Suprapubic skin (tissue), 4 donors: ENCODE data around the gene BMP2. TPM values are rescaled to one million over a fixed set of nuclear protein-coding genes. Genes with fewer than 3 reads are reported as not detected.

ENCODE experiments used
- DNase-seq, 2 donors: peaks; one replicate each; pipeline ENCODE4 v3.0.0-alpha.2; 2019; ENCODE audit warnings: low spot score in 2 of 2
- H3K27ac ChIP-seq: fragments of 200-600 bp; sonication (generic); one replicate; pipeline ENCODE4 v1.5.1; 2019
- H3K27me3 ChIP-seq: fragments of 200-600 bp; sonication (generic); one replicate; pipeline ENCODE4 v1.5.1; 2019
- H3K36me3 ChIP-seq: fragments of 200-600 bp; sonication (generic); one replicate; pipeline ENCODE4 v1.5.1; 2019
- H3K4me1 ChIP-seq: fragments of 200-600 bp; sonication (generic); one replicate; pipeline ENCODE4 v1.5.1; 2019
- H3K4me3 ChIP-seq: fragments of 200-600 bp; sonication (generic); one replicate; pipeline ENCODE4 v1.5.1; 2019; ENCODE audit warnings: mild to moderate bottlenecking
- H3K9me3 ChIP-seq: fragments of 200-600 bp; sonication (generic); one replicate; pipeline ENCODE4 v1.5.1; 2019
- EP300 ChIP-seq: sonication (generic); formaldehyde crosslinking; IDR thresholded peaks from one replicate; pipeline ENCODE4 v1.6.1; 2017; ENCODE audit warnings: antibody characterized with exemption
- POLR2A ChIP-seq, 2 donors: fragments of 450-650 bp; IDR thresholded peaks; one replicate each; pipeline ENCODE4 v1.6.1; 2017; ENCODE audit warnings: antibody characterized with exemption in 2 of 2, mild to moderate bottlenecking in 2 of 2, moderate library complexity in 2 of 2
- POLR2AphosphoS5 ChIP-seq, 3 donors: sonication (generic); formaldehyde crosslinking; IDR thresholded peaks; one replicate each; pipeline ENCODE4 v1.6.1; 2017; ENCODE audit warnings: antibody characterized with exemption in 3 of 3
- WGBS: methylation state at CpG from one replicate; pipeline ENCODE4 v1.1.5; 2018; 5-methylcytosine and 5-hydroxymethylcytosine counted together
- total RNA-seq, 4 donors: library from RNA; depleted of rRNA; stranded (reverse); fragments of >200 nt; gene quantifications; one replicate each; pipeline ENCODE4 v1.1.0, GENCODE V29; 2016
- TF ChIP-seq, protein P1 (sequence below), 2 donors: fragments of 200-600 bp in 1 of 2; fragments of 450-650 bp in 1 of 2; sonication (generic) in 1 of 2; IDR thresholded peaks; one replicate each; pipeline ENCODE4 v1.5.1; 2016 to 2019; ENCODE audit warnings: antibody characterized with exemption in 2 of 2, mild to moderate bottlenecking in 1 of 2, moderate library complexity in 1 of 2

BMP2 gene
- total RNA-seq, 4 donors from 2014 or later: 24.1 to 40.4 (median 29.4) TPM

DNA sequence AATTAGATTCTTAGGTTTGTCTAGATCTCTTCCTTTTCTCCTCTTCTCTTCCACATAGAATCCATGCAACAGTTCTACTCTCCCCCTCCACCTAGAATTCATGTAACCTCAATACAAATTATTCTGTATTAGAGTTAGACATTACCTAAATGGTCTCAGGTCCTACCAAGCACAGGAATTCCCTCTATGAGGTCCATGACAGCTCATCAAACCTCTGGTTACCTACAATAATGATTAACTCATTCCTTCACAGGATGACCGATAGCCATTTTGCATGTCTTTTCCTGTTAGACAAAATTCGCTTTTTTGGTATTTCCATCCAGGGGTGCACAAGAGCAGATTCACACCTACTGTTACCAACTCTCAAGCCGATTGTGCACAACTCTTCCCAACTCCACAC, 27.4 kb upstream of the BMP2 start:
- Histone ChIP-seq H3K27me3 (no peaks in the 10 kb centered on the region), H3K36me3 (no peaks in the 10 kb centered on the region), H3K4me1 (no peaks in the 10 kb centered on the region), H3K4me3 (no peak overlapping the region), H3K9me3 (no peaks in the 10 kb centered on the region), H3K27ac (no peak overlapping the region)
- 97% methylated on average over 3 of the region's 3 CpGs for WGBS
- DNase-seq: no peak
- TF ChIP-seq EP300 (no peak), POLR2A (IDR thresholded peaks at IDR 0.05) (no peak), POLR2AphosphoS5 (IDR thresholded peaks at IDR 0.05) (no peak)
- TF ChIP-seq, protein P1, sequence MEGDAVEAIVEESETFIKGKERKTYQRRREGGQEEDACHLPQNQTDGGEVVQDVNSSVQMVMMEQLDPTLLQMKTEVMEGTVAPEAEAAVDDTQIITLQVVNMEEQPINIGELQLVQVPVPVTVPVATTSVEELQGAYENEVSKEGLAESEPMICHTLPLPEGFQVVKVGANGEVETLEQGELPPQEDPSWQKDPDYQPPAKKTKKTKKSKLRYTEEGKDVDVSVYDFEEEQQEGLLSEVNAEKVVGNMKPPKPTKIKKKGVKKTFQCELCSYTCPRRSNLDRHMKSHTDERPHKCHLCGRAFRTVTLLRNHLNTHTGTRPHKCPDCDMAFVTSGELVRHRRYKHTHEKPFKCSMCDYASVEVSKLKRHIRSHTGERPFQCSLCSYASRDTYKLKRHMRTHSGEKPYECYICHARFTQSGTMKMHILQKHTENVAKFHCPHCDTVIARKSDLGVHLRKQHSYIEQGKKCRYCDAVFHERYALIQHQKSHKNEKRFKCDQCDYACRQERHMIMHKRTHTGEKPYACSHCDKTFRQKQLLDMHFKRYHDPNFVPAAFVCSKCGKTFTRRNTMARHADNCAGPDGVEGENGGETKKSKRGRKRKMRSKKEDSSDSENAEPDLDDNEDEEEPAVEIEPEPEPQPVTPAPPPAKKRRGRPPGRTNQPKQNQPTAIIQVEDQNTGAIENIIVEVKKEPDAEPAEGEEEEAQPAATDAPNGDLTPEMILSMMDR (IDR thresholded peaks at IDR 0.05): no peak

DNA sequence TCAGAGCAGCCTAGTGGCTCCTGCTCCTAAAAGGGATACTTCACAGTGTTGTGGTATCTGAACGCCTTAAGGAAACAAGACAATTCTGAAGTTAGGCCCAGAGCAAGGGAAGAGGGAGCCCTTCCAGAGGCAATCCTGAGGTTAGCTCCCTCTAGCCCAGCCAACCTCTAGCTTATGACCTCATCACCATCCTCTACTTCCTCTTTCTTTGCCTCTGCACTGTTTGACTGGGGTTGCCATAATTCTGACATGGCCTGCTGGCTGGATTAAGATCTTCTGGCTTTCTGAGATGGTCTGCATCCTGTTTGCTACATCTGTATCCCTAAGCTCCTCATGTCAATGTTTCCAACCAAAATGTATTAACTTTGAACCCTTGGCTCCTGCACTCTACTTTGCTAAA, 23.3 kb upstream of the BMP2 start:
- H3K27ac ChIP-seq: no peak overlapping the region
- WGBS: 95% methylated on average over 1 of the region's 1 CpG
- H3K9me3 ChIP-seq: no peaks in the 10 kb centered on the region

DNA sequence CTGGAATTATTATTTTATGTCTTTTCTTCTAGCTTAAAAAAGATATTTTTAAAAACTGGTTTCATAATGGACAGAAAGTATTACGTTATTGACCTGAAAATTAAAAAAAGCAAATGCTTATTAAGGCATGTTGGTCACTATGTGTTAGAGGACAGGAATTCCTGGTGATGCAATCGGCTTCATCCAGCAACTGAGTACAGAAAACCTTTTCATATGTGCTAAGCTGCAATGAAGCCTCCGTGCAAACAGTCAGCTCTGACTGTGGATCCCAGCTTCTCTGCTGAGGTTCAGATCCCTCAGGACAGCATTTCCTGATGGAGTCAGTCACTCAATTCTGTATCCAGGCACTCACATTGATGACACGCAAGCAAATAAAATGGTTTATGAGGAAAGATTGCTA, 22.7 kb upstream of the BMP2 start:
- no peak for DNase-seq
- Histone ChIP-seq H3K27me3 (no peaks in the 10 kb centered on the region), H3K9me3 (no peaks in the 10 kb centered on the region), H3K27ac (no peak overlapping the region), H3K36me3 (no peaks in the 10 kb centered on the region), H3K4me3 (no peak overlapping the region), H3K4me1 (no peaks in the 10 kb centered on the region)
- TF ChIP-seq, protein P1 (IDR thresholded peaks at IDR 0.05): no peak
- TF ChIP-seq POLR2AphosphoS5 (IDR thresholded peaks at IDR 0.05): no peak
- no peak for TF ChIP-seq POLR2A (IDR thresholded peaks at IDR 0.05)
- TF ChIP-seq EP300: no peak
- WGBS: 89% methylated on average over 4 of the region's 4 CpGs

More for the DNA sequence above, 23.3 kb upstream of the BMP2 start:
- Histone ChIP-seq H3K4me1 (no peaks in the 10 kb centered on the region), H3K36me3 (no peaks in the 10 kb centered on the region), H3K27me3 (no peaks in the 10 kb centered on the region), H3K4me3 (no peak overlapping the region)
- TF ChIP-seq EP300 (no peak), POLR2AphosphoS5 (IDR thresholded peaks at IDR 0.05) (no peak), POLR2A (IDR thresholded peaks at IDR 0.05) (no peak)
- TF ChIP-seq, protein P1 (IDR thresholded peaks at IDR 0.05): no peak
- DNase-seq: no peak

DNA sequence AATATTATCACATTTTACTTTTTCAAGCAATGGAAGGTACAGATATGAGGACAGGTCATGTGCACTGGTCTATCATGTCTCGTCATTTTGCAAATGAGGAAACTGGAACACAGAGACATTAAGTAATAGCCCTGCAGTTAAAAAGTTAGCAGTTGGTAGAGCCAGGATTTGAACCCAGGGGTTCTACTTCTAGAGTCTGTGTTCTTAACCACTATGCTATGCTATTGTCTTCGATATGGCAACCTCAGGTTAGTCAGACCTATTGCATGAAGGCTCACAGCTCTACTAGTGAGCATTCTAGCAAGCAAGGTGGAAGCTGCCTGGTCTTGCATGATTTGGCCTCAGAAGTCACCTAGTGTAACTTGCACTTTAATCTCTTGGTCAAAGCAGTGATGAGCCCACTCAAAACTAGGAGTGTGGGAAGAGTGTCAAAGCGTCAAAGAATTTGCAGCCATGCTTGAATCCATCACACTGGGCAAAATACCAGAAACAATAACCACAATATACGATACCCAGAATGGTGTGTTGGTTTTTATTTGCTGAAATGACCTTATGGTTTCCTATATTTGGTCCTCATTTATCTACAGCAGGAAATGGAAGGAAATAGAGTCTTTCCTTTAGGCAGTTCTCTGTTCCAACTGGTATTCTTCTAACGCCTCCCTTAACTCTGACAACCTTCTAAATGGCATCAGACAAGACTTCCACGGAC, 20.4 kb upstream of the BMP2 start:
- Histone ChIP-seq H3K27ac (no peak overlapping the region), H3K9me3 (no peaks in the 10 kb centered on the region), H3K27me3 (no peaks in the 10 kb centered on the region), H3K4me3 (no peak overlapping the region), H3K4me1 (no peaks in the 10 kb centered on the region), H3K36me3 (no peaks in the 10 kb centered on the region)
- WGBS: 66% methylated on average over 6 of the region's 6 CpGs
- no peak for TF ChIP-seq EP300
- TF ChIP-seq, protein P1 (IDR thresholded peaks at IDR 0.05): no peak
- TF ChIP-seq POLR2A (IDR thresholded peaks at IDR 0.05): no peak
- no peak for TF ChIP-seq POLR2AphosphoS5 (IDR thresholded peaks at IDR 0.05)
- no peak for DNase-seq

DNA sequence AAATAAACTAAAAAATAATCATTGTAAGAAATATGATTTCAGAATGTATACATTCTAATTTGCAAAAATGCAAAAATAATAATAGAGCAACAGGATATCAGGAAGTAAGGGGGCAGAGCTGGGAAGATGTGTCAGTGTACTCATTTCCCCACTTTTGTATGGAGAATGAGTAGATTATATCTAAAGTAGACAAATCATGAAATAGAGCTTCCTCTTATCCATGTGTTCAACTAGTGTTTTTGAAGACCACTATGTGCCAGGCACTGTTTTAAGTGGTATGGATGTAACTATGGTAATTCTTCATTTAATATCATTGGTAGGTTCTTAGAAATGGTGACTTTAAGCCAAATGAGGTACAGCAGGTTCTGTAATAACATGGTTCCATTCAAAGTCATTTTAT, 17.0 kb upstream of the BMP2 start:
- H3K36me3 ChIP-seq: no peaks in the 10 kb centered on the region
- H3K27me3 ChIP-seq: no peaks in the 10 kb centered on the region
- H3K4me3 ChIP-seq: no peak overlapping the region
- H3K27ac ChIP-seq: no peak overlapping the region
- no peaks in the 10 kb centered on the region for H3K4me1 ChIP-seq
- TF ChIP-seq POLR2AphosphoS5 (IDR thresholded peaks at IDR 0.05): no peak
- TF ChIP-seq, protein P1 (IDR thresholded peaks at IDR 0.05): no peak
- no peak for TF ChIP-seq POLR2A (IDR thresholded peaks at IDR 0.05)
- no peak for TF ChIP-seq EP300
- H3K9me3 ChIP-seq: no peaks in the 10 kb centered on the region
- DNase-seq: no peak
